Suppressor macrophage treated with lipopolysaccharide for 1 hour (primary cell): ENCODE results near the gene CUL9.

Experiments used
- DNase-seq, 3 donors: peaks; one replicate each; pipeline ENCODE4 v3.0.0-alpha.2; 2020 to 2022

Gene CUL9

GRCh38 chr6:43231053-43231452 lies 49.1 kb downstream of the CUL9 start:
- DNase-seq = peak in 1 of 3 donors; percentile 18

- no peak for DNase-seq
Observed at GRCh38 chr6:43231735-43232450, 49.9 kb downstream of the CUL9 start.

GRCh38 chr6:43235841-43236240 lies 53.8 kb downstream of the CUL9 start:
- no peak for DNase-seq

GRCh38 chr6:43239054-43239453 lies 57.1 kb downstream of the CUL9 start:
- DNase-seq = no peak

- DNase-seq = peak; percentile 20 to 47 (median 27)
Observed at GRCh38 chr6:43240950-43241349, 59.0 kb downstream of the CUL9 start.

GRCh38 chr6:43241446-43241845 lies 59.5 kb downstream of the CUL9 start:
- DNase-seq = no peak

GRCh38 chr6:43242908-43243663 lies 61.1 kb downstream of the CUL9 start, which contains the start of gene TTBK1:
Gene TTBK1 (plus strand): TSS chr6:43243481. CDS start chr6:43246661, 3,180 bp downstream.
- DNase-seq = no peak

GRCh38 chr6:43243664-43244321 lies 61.8 kb downstream of the CUL9 start:
- DNase-seq = no peak

- peak; percentile 14 to 45 (median 36) for DNase-seq
Observed at GRCh38 chr6:43246301-43247113, 64.5 kb downstream of the CUL9 start.

- peak; percentile 60 to 78 (median 64) for DNase-seq
Observed at GRCh38 chr6:43247114-43247999, 65.4 kb downstream of the CUL9 start.

- no peak for DNase-seq
Observed at GRCh38 chr6:43248101-43248500, 66.1 kb downstream of the CUL9 start.

- no peak for DNase-seq
Observed at GRCh38 chr6:43248791-43249190, 66.8 kb downstream of the CUL9 start.

- DNase-seq = no peak
Observed at GRCh38 chr6:43250992-43251373, 69.0 kb downstream of the CUL9 start.

- DNase-seq = no peak
Observed at GRCh38 chr6:43253401-43253800, 71.4 kb downstream of the CUL9 start.

GRCh38 chr6:43254138-43254817 lies 72.3 kb downstream of the CUL9 start:
- peak; percentile 81 to 88 (median 86) for DNase-seq

GRCh38 chr6:43254846-43255245 lies 72.8 kb downstream of the CUL9 start:
- DNase-seq = no peak

- DNase-seq = no peak
Observed at GRCh38 chr6:43255408-43256054, 73.5 kb downstream of the CUL9 start.

- DNase-seq = no peak
Observed at GRCh38 chr6:43256670-43257366, 74.8 kb downstream of the CUL9 start.

- DNase-seq = peak; percentile 56 to 82 (median 76)
Observed at GRCh38 chr6:43257367-43258145, 75.6 kb downstream of the CUL9 start.
